Activated T-helper 2 cell treated with anti-CD3 and anti-CD28 coated beads, Interferon-gamma antibody, Interleukin-2, Interleukin-4, amounts not matched to agents 10 μg/mL and 5 μg/mL and 100 μg/mL, durations not matched to agents 14 hours and 24 hours and 36 hours (primary cell): Measurements from ENCODE around the gene DBNL. TPM values are rescaled to one million over a fixed set of nuclear protein-coding genes. Genes with fewer than 3 reads are reported as not detected.

Source experiments
- DNase-seq: peaks from one replicate; pipeline ENCODE4 v3.0.0; 2021; ENCODE audit warnings: low spot score
- H3K27ac Mint-ChIP-seq: one replicate; pipeline ENCODE4 v1.8.0; 2021; ENCODE audit warnings: mixed read lengths
- H3K27me3 Mint-ChIP-seq: one replicate; pipeline ENCODE4 v1.8.0; 2021; ENCODE audit warnings: low read depth, mixed read lengths
- H3K36me3 Mint-ChIP-seq: one replicate; pipeline ENCODE4 v1.8.0; 2021; ENCODE audit warnings: low read depth, mixed read lengths
- H3K4me1 Mint-ChIP-seq: one replicate; pipeline ENCODE4 v1.8.0; 2021; ENCODE audit warnings: low read depth, mixed read lengths
- H3K4me3 Mint-ChIP-seq: one replicate; pipeline ENCODE4 v1.8.0; 2021; ENCODE audit warnings: low read depth, mild to moderate bottlenecking, moderate library complexity, mixed read lengths
- H3K9me3 Mint-ChIP-seq: one replicate; pipeline ENCODE4 v1.8.0; 2021; ENCODE audit warnings: mixed read lengths
- intact Hi-C: fragments of 100-400 bp; cut with micrococcal nuclease; formaldehyde crosslinking; loops from one replicate; pipeline ENCODE4 v1.15.1; 2023
- total RNA-seq: library from RNA; stranded (reverse); gene quantifications from 2 replicates; pipeline ENCODE4 v1.2.3, GENCODE V29; 2022

Gene DBNL
- total RNA-seq, 1 donor from 2014 or later: 143 TPM

DNA sequence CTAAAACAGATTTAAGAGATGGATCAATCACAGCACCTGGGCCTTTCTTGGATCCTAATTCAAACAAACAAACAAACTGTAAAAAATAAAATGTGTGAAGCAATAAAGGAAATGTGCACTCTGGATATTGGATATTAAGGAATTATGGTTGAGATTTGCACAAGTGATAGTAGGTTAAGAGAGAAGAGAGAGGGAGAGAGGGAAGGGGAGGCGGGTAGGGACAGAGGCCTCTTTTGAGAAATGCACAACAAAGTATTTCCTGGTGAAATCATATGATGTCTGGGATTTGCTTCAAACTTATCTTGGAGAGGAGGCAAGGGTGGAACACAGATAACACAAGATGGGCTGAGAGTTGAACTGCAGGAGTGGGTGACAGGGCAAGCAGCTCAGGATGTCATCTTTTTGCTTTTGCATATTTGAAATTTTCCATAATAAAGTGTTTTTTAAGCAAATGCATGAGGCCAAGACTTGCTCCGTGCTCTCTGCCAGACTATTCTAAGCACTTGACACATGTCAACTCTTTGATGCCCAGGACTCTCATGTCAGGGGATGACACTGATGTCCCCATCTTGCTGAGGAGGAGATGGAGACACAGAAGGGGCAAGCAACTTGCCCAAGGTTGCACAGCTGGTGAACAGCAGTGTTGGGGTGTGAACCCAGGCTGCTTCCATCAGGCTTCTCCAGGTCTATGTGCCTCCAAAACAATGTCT, 50.5 kb downstream of the DBNL start:
- no peak for DNase-seq
- intact Hi-C loops: no loop called here
- H3K27me3 Mint-ChIP-seq: no peaks in the 10 kb centered on the region
- peaks cover 30% of the 10 kb centered on the region for H3K4me1 Mint-ChIP-seq
- no peak overlapping the region for H3K27ac Mint-ChIP-seq
- no peak overlapping the region for H3K4me3 Mint-ChIP-seq
- H3K36me3 Mint-ChIP-seq: no peaks in the 10 kb centered on the region
- no peaks in the 10 kb centered on the region for H3K9me3 Mint-ChIP-seq

DNA sequence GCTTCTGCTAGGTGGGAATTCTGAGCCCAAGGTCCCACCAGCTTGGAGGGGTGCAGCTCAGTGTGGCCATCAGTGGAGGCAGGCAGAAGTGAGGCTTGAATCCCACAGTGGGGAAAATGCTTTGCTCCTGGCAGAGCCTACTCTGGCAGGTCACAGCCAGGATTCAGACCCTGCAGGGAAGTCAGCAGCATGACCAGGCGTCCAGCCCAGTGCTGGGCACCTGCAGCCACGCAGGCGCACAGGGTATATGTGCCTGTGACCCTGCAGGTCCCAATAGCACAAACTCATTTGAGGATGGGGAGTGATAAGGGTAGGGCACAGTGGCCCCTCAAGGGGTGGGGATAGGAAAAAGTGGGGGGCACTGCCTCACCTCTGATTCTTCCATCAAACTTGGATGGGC, 51.3 kb downstream of the DBNL start:
- intact Hi-C loops: no loop called here
- DNase-seq: no peak
- Mint-ChIP-seq H3K27ac (no peak overlapping the region), H3K36me3 (no peaks in the 10 kb centered on the region), H3K27me3 (no peaks in the 10 kb centered on the region), H3K4me3 (no peak overlapping the region), H3K4me1 (peaks cover 30% of the 10 kb centered on the region), H3K9me3 (no peaks in the 10 kb centered on the region)

DNA sequence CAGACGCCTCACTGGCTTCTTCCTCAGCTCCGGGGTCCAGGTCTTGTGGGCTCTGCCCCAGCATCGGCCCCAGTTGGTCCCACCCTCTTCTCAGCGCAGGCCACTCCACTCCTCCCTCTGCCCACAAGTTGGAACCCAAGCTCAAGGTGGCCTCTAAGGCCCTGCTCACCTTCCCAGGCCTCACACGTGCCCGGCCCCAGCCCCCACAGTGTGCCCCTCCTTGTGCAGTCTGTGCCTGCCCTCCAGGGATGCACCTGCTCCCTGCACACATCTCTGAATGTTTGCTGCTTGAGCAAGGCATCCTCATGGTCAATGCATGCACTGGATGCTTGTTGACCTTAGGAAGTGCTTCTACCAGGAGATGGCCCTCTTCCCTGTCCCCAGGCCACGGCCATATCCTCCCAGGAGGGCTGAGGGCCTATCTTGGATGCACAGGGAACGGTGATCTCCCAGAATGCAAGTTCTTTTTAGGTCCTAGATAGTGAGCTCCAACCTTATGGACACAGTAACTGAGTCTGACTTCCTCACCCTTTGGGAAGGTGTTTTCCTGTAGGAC, 51.9 kb downstream of the DBNL start:
- intact Hi-C loops: no loop called here
- Mint-ChIP-seq H3K27ac (peak overlapping the region; percentile 84), H3K9me3 (no peaks in the 10 kb centered on the region), H3K27me3 (no peaks in the 10 kb centered on the region), H3K4me3 (no peak overlapping the region), H3K36me3 (no peaks in the 10 kb centered on the region), H3K4me1 (peaks cover 30% of the 10 kb centered on the region)
- DNase-seq: no peak

DNA sequence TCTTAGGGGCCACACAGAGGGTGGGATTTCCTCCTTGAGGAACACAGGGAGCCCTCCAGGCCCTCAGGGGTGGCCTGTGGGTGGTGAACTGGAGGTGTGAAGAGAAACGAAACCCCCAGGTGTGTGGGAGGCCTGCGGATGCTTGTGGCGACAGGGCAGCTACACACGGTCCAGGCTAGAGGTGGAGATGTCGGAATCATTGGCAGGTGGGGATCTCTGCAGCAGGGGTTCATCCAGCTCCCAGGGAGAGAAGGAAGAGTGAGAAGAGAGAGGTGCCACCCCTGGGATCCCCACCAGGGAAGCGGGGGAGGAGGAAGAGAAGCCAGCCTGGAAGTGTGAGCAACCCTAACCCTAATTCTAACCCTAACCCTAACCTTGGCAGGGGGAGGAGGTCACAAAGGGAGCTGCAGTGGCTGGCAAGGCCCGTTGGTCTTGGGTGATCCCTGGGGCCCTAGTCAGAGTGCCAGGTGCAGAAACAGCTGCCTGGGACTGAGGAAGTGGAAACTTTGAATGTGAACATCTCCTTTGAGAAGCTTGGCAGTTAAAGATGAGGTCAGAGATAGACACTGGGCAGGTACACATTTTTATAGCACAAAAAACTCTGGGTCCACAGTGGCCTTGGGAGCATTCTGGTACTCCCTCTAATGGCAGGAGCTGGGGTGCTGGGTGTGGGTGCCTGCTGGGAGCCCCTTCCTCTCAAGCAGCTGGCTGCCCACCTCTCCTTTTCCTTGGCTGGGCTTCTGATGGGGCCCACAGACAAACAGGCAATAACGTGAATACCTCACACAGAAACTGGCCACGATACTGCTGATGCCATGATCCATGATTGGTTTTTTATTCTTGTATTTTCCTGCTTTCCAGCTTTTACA, 52.8 kb downstream of the DBNL start:
- Mint-ChIP-seq H3K27ac (peak overlapping the region; percentile 84), H3K36me3 (no peaks in the 10 kb centered on the region), H3K4me3 (no peak overlapping the region), H3K9me3 (no peaks in the 10 kb centered on the region), H3K27me3 (no peaks in the 10 kb centered on the region), H3K4me1 (peaks cover 30% of the 10 kb centered on the region)
- DNase-seq: peak; percentile 48
- intact Hi-C loops: no loop called here

DNA sequence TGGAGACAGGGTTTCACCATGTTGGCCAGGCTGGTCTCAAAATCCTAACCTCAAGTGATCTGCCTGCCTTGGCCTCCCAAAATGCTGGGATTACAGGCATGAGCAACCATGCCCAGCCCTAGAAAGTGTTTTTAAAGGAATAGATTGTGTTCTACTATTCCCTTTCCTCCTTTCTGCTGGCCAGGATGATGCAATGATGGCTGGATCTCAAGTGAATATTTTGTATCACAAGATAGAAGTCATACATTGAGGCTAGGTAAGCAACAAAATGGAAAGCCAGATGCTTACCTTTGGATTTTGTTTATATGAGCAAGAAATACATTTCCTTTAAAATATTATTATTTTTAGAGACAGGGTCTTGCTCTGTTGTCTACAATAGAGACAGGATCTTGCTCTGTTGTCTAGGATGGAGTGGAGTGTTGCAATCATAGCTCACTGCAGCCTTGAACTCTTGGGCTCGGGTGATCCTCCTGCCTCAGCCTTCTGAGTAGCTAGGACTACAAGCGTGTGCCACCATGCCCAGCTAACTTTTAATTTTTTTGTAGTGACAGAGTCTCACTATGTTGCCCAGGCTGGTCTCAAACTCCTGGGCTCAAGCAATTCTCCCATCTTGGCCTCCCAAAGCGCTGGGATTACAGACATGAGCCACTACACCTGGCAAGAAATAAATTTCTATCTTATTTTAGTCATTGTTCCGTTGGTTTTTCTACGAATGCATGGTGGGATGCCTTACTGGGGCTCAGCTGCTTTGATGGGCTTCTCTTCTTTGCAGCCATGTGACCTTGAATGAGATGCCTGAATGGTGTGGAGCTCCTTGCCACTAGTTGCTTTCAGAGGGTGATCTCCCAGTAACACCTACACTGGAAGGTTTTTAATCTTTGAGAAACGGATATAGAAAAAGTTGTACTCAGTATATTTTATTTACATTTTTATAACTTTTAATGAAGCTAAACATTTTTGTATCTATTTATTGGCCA, 53.9 kb downstream of the DBNL start:
- peaks cover 3% of the 10 kb centered on the region for H3K27me3 Mint-ChIP-seq
- DNase-seq: no peak
- H3K27ac Mint-ChIP-seq: peak overlapping the region; percentile 84
- H3K4me3 Mint-ChIP-seq: no peak overlapping the region
- H3K36me3 Mint-ChIP-seq: no peaks in the 10 kb centered on the region
- intact Hi-C loops: no loop called here
- no peaks in the 10 kb centered on the region for H3K9me3 Mint-ChIP-seq
- H3K4me1 Mint-ChIP-seq: peaks cover 27% of the 10 kb centered on the region

DNA sequence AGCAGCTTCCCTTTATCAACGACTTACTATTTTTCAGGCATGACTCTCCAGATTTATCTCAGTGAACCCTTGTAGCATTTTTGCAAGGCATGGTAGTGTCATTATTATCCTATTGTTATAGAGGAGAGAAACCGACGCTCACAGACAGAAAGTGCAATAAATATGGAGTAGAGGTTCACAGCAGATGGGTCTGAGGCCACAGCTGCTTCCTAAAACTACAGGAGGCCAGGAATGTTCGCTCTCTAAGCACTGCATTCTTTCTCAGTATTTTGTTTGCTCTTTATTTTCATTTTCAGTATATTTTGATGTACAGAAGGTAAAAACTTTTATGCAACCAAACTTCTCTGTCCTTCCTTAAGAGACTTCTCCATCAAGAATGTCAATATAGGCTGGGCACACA, 55.2 kb downstream of the DBNL start:
- DNase-seq: no peak
- peaks cover 24% of the 10 kb centered on the region for H3K4me1 Mint-ChIP-seq
- peaks cover 3% of the 10 kb centered on the region for H3K27me3 Mint-ChIP-seq
- no peaks in the 10 kb centered on the region for H3K36me3 Mint-ChIP-seq
- H3K27ac Mint-ChIP-seq: no peak overlapping the region
- no peaks in the 10 kb centered on the region for H3K9me3 Mint-ChIP-seq
- intact Hi-C loops: no loop called here
- H3K4me3 Mint-ChIP-seq: no peak overlapping the region

DNA sequence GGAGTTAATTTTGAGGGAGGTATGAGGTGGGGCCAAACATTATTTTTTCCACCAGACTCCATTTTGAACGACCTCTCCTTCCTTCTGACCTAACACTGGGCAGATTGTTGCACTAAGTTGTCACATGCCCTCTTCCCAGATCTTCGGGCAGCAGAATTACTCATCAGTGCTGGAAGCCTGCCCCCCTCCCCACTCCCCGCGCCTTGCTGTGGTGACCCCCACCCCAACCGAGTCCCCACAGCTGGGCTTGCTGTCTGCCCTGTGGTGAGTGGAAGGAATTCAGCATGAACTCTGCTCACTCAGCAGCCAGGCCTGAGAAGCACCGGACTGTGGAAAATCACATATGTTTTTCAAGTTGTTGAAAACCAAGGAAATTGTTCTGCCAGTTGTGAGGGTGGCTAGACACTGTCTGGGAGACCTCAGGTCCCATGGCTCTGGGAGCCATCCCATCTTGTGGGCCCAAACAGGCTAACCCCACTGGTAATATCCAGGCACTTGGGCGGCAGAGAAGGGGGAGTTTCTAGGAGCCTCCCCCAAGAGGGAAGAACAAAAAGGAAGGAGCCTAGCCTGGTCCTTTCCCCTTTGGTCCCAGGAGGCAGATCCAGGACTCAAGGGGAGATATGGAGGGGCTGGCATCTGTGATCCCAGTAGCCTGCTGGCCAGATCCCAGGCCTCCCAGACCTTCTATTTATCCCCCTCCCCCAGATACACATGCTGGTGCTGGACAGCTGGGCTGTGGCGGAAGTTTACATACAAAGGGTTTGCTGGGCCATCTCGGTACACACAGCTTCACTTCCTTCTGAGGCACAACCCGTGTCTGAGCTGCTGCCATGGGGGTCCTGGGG, 56.2 kb downstream of the DBNL start:
- peaks cover 5% of the 10 kb centered on the region for H3K27me3 Mint-ChIP-seq

DNA sequence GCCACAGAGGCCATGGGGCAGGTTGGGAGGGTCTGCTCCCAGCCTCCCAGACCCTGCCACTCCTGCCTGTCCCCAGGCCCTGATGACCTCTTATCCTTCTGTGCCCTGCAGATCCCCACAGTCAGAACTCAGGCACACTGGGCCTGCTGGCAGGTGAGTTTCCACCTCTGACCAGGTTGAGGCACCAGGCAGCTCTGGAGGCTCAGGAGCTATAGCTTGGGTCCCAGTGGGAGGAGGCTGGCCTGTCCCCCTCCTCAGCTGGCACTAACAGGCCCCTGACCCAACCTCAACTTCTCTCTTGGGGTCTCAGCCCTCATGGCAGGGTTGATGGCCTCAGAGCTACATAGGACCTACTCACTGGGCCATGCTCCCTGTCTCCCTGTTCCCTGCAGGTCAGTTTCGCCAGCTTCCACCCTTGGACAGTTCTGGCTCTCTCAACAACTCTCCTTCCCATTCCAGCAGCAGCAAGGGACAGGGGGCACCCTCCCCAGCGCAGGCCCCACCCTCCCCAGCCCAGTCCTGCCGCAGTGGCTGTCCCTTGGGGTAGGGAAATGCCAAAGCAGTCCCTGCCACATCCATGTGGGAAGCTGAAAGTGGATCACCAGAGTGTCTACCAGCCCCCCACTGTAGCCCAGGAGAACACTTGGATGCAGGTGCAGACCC, 56.9 kb downstream of the DBNL start:
- Mint-ChIP-seq H3K9me3 (no peaks in the 10 kb centered on the region), H3K4me3 (no peak overlapping the region), H3K27ac (no peak overlapping the region), H3K36me3 (no peaks in the 10 kb centered on the region), H3K27me3 (peaks cover 5% of the 10 kb centered on the region), H3K4me1 (peaks cover 29% of the 10 kb centered on the region)
- DNase-seq: no peak
- intact Hi-C loops: no loop called here

More for the DNA sequence above, 56.2 kb downstream of the DBNL start:
- no peak for DNase-seq
- Mint-ChIP-seq H3K36me3 (no peaks in the 10 kb centered on the region), H3K4me1 (peaks cover 26% of the 10 kb centered on the region), H3K4me3 (no peak overlapping the region), H3K27ac (no peak overlapping the region), H3K9me3 (no peaks in the 10 kb centered on the region)
- intact Hi-C loops: no loop called here

DNA sequence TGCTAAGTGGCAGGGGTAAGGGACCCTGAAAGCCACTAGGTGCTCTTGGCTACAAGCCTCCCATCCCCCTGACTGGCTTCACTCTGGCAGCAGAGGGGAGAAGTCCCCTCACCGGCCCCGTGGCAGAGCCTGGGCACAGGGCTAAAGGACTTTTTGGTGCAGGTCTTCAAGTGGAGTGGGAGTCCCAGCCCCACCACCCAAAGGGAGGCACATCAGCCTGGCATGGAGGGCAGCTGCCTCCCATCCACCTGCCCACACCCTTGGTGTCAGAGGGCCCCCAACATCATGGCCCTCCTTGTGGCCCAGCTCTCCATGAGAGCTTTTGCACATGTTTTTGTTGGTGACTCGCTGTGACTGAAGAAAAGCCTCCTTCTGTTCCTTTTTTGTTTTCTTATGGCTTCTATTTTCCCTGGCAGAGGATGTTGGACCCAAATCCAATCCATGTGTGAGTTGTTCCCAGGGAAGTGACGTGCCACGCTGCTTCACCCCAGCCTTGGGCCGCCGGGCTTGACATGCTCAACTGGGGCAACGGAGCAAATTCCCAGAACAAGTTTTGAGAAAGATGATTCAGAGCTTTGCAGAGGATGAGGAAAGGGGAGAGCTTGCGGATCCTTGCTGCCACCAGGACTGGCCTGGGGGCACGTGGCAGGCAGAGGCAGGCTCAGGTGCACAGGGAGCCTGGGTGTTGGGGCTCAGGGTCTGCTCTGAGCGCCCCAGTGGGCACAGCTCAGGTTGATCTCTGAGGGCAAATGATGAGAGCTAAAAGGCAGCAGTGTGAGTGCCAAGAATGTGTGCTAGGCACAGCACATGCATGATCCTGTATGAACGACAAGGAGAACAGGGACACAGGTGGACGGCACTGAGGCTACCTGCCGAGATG, 57.7 kb downstream of the DBNL start:
- Mint-ChIP-seq H3K27me3 (peaks cover 5% of the 10 kb centered on the region), H3K4me1 (peaks cover 21% of the 10 kb centered on the region), H3K27ac (no peak overlapping the region), H3K4me3 (no peak overlapping the region), H3K9me3 (no peaks in the 10 kb centered on the region), H3K36me3 (no peaks in the 10 kb centered on the region)
- no peak for DNase-seq
- intact Hi-C loops: no loop called here

DNA sequence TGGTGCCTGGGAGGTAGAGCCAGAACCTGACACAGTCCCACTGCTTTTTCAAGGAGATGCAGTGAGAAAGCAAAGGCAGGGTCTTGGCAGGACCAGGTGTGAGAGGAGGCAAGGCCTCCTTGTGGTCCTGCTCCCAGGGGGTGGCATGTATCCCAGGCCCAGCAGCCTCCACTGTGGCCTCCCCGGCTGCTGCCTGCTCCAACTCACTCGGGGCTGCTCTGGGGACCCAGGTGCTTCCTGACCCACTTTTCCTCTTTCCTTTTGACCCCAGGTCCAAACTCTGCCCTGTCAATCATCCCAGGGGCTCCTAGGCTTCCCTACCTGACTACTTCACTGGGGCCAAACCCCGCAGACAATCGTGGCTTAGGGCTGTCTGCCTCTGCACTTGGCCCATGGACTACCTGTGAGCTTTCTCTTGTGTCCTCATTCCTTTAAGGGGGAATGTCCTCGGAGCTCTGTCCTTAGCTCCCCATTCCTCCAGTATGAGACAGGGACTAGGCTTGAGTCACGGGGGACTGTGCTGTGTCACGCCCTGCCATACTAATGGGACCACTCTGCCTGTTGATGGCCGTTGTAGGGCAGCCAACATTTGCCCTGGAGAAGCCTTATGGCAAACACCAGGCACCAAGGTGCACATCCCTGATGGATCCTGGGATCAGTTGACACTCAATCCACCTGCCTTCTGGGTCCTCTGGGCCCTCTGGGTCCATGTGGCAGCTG, 58.5 kb downstream of the DBNL start:
- H3K4me3 Mint-ChIP-seq: peak overlapping the region; percentile 75
- peaks cover 5% of the 10 kb centered on the region for H3K27me3 Mint-ChIP-seq
- H3K9me3 Mint-ChIP-seq: no peaks in the 10 kb centered on the region
- no peaks in the 10 kb centered on the region for H3K36me3 Mint-ChIP-seq
- intact Hi-C loops: no loop called here
- H3K27ac Mint-ChIP-seq: peak overlapping the region; percentile 38
- DNase-seq: no peak
- peaks cover 13% of the 10 kb centered on the region for H3K4me1 Mint-ChIP-seq
